GM18858 (cell line): ENCODE measurements around the gene METTL9.
"Not testable (repeated sequence)": the region's sequence is repeated elsewhere in the genome, so short reads cannot be mapped to it uniquely, and the experiment has no call there.

Source experiments
- ATAC-seq: cut with Tn5 transposase; IDR thresholded peaks from one replicate; pipeline ENCODE4 v1.9.1; 2021; ENCODE audit not compliant: unreplicated experiment

Gene METTL9

GRCh38 chr16:21610006-21610544 lies 10.7 kb downstream of the METTL9 start:
- no peak for ATAC-seq

- no peak for ATAC-seq
Observed at GRCh38 chr16:21610766-21611165, 11.4 kb downstream of the METTL9 start.

- ATAC-seq, result no peak
Observed at GRCh38 chr16:21611198-21611555, 11.8 kb downstream of the METTL9 start.

GRCh38 chr16:21611556-21612384 lies 12.4 kb downstream of the METTL9 start:
- ATAC-seq, result no peak

GRCh38 chr16:21613361-21613760 lies 14.0 kb downstream of the METTL9 start:
- ATAC-seq, result no peak

- ATAC-seq, result no peak
Observed at GRCh38 chr16:21613781-21614180, 14.4 kb downstream of the METTL9 start.

- no peak for ATAC-seq
Observed at GRCh38 chr16:21614896-21615295, 15.5 kb downstream of the METTL9 start.

GRCh38 chr16:21617607-21618006 lies 18.2 kb downstream of the METTL9 start:
- no peak for ATAC-seq

- ATAC-seq, result no peak
Observed at GRCh38 chr16:21618281-21618680, 18.9 kb downstream of the METTL9 start.

GRCh38 chr16:21619765-21620425 lies 20.5 kb downstream of the METTL9 start:
- ATAC-seq, result no peak

GRCh38 chr16:21620592-21620991 lies 21.2 kb downstream of the METTL9 start:
- no peak for ATAC-seq

- ATAC-seq, result no peak
Observed at GRCh38 chr16:21622545-21622944, 23.2 kb downstream of the METTL9 start.

GRCh38 chr16:21625026-21625425 lies 25.6 kb downstream of the METTL9 start:
- ATAC-seq, result no peak

- no peak for ATAC-seq
Observed at GRCh38 chr16:21626659-21627277, 27.4 kb downstream of the METTL9 start.

- ATAC-seq, result no peak
Observed at GRCh38 chr16:21628121-21628726, 28.8 kb downstream of the METTL9 start.

GRCh38 chr16:21628772-21629171 lies 29.4 kb downstream of the METTL9 start:
- ATAC-seq, result no peak

- ATAC-seq, result not testable (repeated sequence)
Observed at GRCh38 chr16:21629616-21630539, 30.5 kb downstream of the METTL9 start.

GRCh38 chr16:21630866-21631265 lies 31.5 kb downstream of the METTL9 start:
- ATAC-seq, result not testable (repeated sequence)

- ATAC-seq, result not testable (repeated sequence)
Observed at GRCh38 chr16:21631376-21631775, 32.0 kb downstream of the METTL9 start.

GRCh38 chr16:21631951-21632575 lies 32.7 kb downstream of the METTL9 start:
- not testable (repeated sequence) for ATAC-seq
